ENCODE data around the gene PSPH. TPM values are rescaled to one million over a fixed set of nuclear protein-coding genes. Genes with fewer than 3 reads are reported as not detected.
"Not testable (repeated sequence)": the region's sequence is repeated elsewhere in the genome, so short reads cannot be mapped to it uniquely, and the experiment has no call there.

The PSPH gene
- total RNA-seq, 2 donors from 2014 or later, result 9.3 to 28.8 TPM

- no peaks in the 10 kb centered on the region for H3K9me3 Mint-ChIP-seq
- H3K36me3 Mint-ChIP-seq, result no peaks in the 10 kb centered on the region
- H3K27ac Mint-ChIP-seq, result peak overlapping the region in 1 of 2 donors; percentile 64
- no peak for ATAC-seq
- DNase-seq (ENCODE audit: low spot score), result no peak
- H3K4me3 Mint-ChIP-seq, result no peak overlapping the region
- peaks cover 7% of the 10 kb centered on the region in 2 donors for H3K4me1 Mint-ChIP-seq (ENCODE audit: low read depth in 2 of 2)
- H3K27me3 Mint-ChIP-seq, result no peaks in the 10 kb centered on the region
These were observed 4.4 kb downstream of the PSPH start for GRCh38 chr7:56046721-56047445.

DNA sequence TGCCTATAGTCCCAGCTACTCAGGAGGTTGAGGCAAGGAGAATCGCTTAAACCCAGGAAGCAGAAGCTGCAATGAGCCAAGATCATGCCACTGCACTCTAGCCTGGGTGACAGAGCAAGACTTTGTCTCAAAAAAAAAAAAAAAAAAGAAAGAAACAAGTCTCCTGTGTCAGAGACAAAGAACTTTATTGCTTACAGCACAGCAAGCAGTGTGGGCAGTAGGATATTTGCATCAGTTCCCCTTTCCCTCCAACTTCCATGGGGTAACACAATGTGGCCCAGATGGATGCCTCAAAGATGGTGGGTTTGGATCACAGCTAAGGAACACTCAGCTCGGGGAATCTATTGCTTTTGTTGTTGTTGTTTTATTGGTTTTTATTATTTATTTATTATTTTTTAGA lies 5.5 kb downstream of the PSPH start:
- ATAC-seq; H3K36me3 Mint-ChIP-seq; H3K27ac Mint-ChIP-seq; H3K27me3 Mint-ChIP-seq; DNase-seq (ENCODE audit: low spot score); H3K9me3 Mint-ChIP-seq; H3K4me1 Mint-ChIP-seq (ENCODE audit: low read depth in 2 of 2); H3K4me3 Mint-ChIP-seq: not testable (repeated sequence)

- DNase-seq (ENCODE audit: low spot score), result no peak
- no peaks in the 10 kb centered on the region for H3K27me3 Mint-ChIP-seq
- no peaks in the 10 kb centered on the region for H3K36me3 Mint-ChIP-seq
- no peaks in the 10 kb centered on the region for H3K4me1 Mint-ChIP-seq (ENCODE audit: low read depth in 2 of 2)
- H3K4me3 Mint-ChIP-seq, result no peak overlapping the region
- ATAC-seq, result no peak
- H3K9me3 Mint-ChIP-seq, result no peaks in the 10 kb centered on the region
- H3K27ac Mint-ChIP-seq, result no peak overlapping the region
These were observed 10.5 kb downstream of the PSPH start for GRCh38 chr7:56040730-56041129.

- no peaks in the 10 kb centered on the region for H3K27me3 Mint-ChIP-seq
- H3K36me3 Mint-ChIP-seq, result no peaks in the 10 kb centered on the region
- peak overlapping the region; percentile 91 for H3K4me3 Mint-ChIP-seq
- DNase-seq (ENCODE audit: low spot score), result peak; percentile 64
- ATAC-seq, result peak; percentile 93
- no peaks in the 10 kb centered on the region for H3K9me3 Mint-ChIP-seq
- H3K27ac Mint-ChIP-seq, result peak overlapping the region; percentile 43 to 72
- H3K4me1 Mint-ChIP-seq (ENCODE audit: low read depth in 2 of 2), result peaks cover 4 to 6% of the 10 kb centered on the region in 2 donors
These were observed 17.4 kb downstream of the PSPH start for GRCh38 chr7:56033671-56034432.

GRCh38 chr7:56032578-56032977 lies 18.7 kb downstream of the PSPH start:
- H3K27me3 Mint-ChIP-seq; H3K27ac Mint-ChIP-seq; H3K36me3 Mint-ChIP-seq; DNase-seq (ENCODE audit: low spot score); H3K9me3 Mint-ChIP-seq; H3K4me3 Mint-ChIP-seq; H3K4me1 Mint-ChIP-seq (ENCODE audit: low read depth in 2 of 2); ATAC-seq: not testable (repeated sequence)

- not testable (repeated sequence) for H3K9me3 Mint-ChIP-seq; H3K36me3 Mint-ChIP-seq; DNase-seq (ENCODE audit: low spot score); H3K4me1 Mint-ChIP-seq (ENCODE audit: low read depth in 2 of 2); ATAC-seq; H3K27me3 Mint-ChIP-seq
- H3K4me3 Mint-ChIP-seq, result peak overlapping the region; percentile 16
- peak overlapping the region in 1 of 2 donors; percentile 3 for H3K27ac Mint-ChIP-seq
These were observed 19.7 kb downstream of the PSPH start for GRCh38 chr7:56031556-56031955.

GRCh38 chr7:56030340-56030739 lies 20.9 kb downstream of the PSPH start:
- Mint-ChIP-seq H3K4me3 (no peak overlapping the region), H3K9me3 (no peaks in the 10 kb centered on the region), H3K36me3 (no peaks in the 10 kb centered on the region), H3K4me1 (ENCODE audit: low read depth in 2 of 2) (peaks cover 4 to 6% of the 10 kb centered on the region in 2 donors), H3K27me3 (no peaks in the 10 kb centered on the region), H3K27ac (no peak overlapping the region)
- no peak for ATAC-seq
- no peak for DNase-seq (ENCODE audit: low spot score)

DNA sequence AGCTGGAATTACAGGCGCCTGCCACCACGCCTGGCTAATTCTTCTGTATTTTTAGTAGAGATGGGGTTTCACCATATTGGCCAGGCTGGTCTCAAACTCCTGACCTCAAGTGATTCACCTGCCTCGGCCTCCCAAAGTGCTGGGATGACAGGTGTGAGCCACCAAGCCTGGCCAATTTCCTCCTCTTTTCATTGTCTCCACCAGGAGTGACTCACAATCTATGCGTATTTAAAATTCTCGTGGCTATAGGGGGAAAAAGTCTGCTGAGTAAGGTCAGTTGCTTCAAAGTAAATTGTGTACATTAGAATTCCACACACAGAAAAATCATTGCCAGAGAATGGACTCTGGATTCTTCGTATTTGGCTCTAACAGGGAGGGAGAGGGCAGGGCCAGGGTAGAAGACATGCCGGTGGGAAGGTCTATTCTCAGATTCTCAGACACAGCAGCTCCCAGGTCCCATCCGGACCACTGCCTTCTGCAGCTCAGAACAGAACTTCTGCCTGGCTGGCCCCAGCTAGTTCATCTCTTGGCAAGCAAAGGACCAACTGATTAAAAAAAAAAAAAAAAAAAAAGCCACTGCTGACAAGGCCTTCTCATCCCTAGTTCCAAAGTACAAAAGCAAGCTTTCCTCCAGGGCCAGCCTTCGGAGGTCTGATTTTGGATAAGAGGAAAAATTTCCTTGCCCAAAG lies 22.2 kb downstream of the PSPH start:
- ATAC-seq, result no peak
- no peak overlapping the region for H3K27ac Mint-ChIP-seq
- H3K4me3 Mint-ChIP-seq, result no peak overlapping the region
- H3K27me3 Mint-ChIP-seq, result no peaks in the 10 kb centered on the region
- H3K4me1 Mint-ChIP-seq (ENCODE audit: low read depth in 2 of 2), result peaks cover 4 to 6% of the 10 kb centered on the region in 2 donors
- no peaks in the 10 kb centered on the region for H3K9me3 Mint-ChIP-seq
- H3K36me3 Mint-ChIP-seq, result no peaks in the 10 kb centered on the region
- no peak for DNase-seq (ENCODE audit: low spot score)

DNA sequence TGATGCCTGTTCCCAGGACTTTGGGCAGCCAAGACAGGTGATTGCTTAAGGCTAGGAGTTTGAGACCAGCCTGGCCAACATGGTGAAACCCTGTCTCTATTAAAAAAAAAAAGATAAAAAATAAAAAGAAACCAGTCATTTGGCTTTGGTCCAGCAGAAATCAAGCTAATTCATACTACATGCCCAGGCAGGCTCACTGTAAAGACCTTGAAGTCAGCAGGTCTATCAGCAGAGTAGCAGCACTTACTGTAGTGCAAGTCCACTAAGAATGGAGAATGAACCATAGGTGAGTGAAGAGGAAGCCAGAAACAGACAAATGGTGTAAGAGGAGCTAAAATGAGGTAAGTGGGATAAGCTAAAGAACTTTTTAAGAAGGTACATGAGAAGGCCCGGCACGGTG lies 24.7 kb downstream of the PSPH start:
- no peaks in the 10 kb centered on the region for H3K27me3 Mint-ChIP-seq
- H3K36me3 Mint-ChIP-seq, result no peaks in the 10 kb centered on the region
- ATAC-seq, result no peak
- H3K4me3 Mint-ChIP-seq, result no peak overlapping the region
- DNase-seq (ENCODE audit: low spot score), result no peak
- H3K27ac Mint-ChIP-seq, result no peak overlapping the region
- H3K9me3 Mint-ChIP-seq, result no peaks in the 10 kb centered on the region
- no peaks in the 10 kb centered on the region for H3K4me1 Mint-ChIP-seq (ENCODE audit: low read depth in 2 of 2)

DNA sequence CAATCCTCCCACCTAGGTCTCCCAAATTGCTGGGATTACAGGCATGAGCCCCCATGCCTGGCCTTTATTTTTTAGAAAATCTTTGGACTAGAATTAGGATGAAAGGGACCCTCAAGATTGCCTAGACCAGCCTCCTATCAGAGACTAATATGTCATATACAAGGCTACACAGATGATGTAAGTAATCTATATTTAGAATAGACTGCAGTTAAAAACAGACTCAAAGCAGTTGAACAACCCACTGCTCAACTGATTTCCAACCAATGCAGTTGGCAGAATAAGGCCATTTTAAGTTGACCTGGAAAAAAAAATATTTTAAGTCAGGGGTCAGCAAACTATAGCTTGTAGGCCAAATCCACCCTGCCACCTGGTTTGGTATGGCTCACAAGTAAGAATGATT lies 27.7 kb downstream of the PSPH start:
- H3K36me3 Mint-ChIP-seq, result no peaks in the 10 kb centered on the region
- H3K27ac Mint-ChIP-seq, result no peak overlapping the region
- H3K27me3 Mint-ChIP-seq, result no peaks in the 10 kb centered on the region
- DNase-seq (ENCODE audit: low spot score) (no peak), ATAC-seq (no peak)
- H3K4me1 Mint-ChIP-seq (ENCODE audit: low read depth in 2 of 2), result no peaks in the 10 kb centered on the region
- H3K4me3 Mint-ChIP-seq, result no peak overlapping the region
- H3K9me3 Mint-ChIP-seq, result no peaks in the 10 kb centered on the region

DNA sequence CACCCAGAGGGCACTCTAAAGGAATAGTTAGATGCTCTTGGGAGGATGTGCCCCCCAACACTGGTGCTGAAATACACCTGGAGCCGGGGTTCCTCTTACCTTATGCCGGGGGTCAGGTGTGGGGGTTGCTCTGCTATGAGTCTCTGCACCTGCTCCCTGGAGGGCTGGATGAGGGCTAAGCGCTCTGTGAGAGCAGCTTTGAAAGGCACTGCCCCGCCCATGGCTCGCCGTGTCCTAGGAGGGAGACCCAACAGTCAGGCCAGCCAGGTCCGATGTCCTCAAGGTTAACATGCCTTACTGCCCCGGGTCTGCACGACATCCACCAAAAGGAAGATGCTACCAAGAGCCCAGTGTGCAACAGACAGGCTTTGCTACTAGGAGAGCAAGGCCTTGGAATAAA lies 31.7 kb downstream of the PSPH start:
- Mint-ChIP-seq H3K4me3 (no peak overlapping the region), H3K36me3 (no peaks in the 10 kb centered on the region), H3K27me3 (no peaks in the 10 kb centered on the region), H3K9me3 (no peaks in the 10 kb centered on the region), H3K27ac (no peak overlapping the region), H3K4me1 (ENCODE audit: low read depth in 2 of 2) (no peaks in the 10 kb centered on the region)
- ATAC-seq (no peak), DNase-seq (ENCODE audit: low spot score) (no peak)

GRCh38 chr7:56017015-56017414 lies 34.2 kb downstream of the PSPH start:
- not testable (repeated sequence) for ATAC-seq; H3K36me3 Mint-ChIP-seq; DNase-seq (ENCODE audit: low spot score); H3K27me3 Mint-ChIP-seq; H3K9me3 Mint-ChIP-seq; H3K4me1 Mint-ChIP-seq (ENCODE audit: low read depth in 2 of 2); H3K4me3 Mint-ChIP-seq; H3K27ac Mint-ChIP-seq

DNA sequence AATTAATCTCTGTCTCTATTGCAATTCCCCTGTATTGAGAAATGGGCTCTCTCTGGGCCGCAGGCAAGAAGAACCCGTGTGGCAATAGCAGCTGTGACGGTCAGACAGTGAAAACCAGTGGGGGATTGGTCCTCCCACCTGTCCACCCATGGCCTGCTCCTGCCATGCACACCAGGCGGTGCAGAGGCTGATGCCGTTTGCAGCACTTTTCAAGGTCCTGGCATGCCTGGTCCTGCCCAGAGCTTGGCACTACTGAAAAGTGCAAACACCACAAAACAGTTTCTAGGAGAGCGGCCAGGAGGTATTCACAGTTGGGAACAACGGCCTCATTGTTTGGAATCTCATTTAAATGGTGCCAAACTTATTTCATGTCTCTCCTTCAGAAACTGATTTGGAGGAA lies 41.5 kb downstream of the PSPH start:
- no peaks in the 10 kb centered on the region for H3K27me3 Mint-ChIP-seq
- DNase-seq (ENCODE audit: low spot score) (no peak), ATAC-seq (no peak)
- H3K36me3 Mint-ChIP-seq, result no peaks in the 10 kb centered on the region
- no peak overlapping the region for H3K27ac Mint-ChIP-seq
- no peak overlapping the region for H3K4me3 Mint-ChIP-seq
- H3K4me1 Mint-ChIP-seq (ENCODE audit: low read depth in 2 of 2), result no peaks in the 10 kb centered on the region
- H3K9me3 Mint-ChIP-seq, result no peaks in the 10 kb centered on the region

DNA sequence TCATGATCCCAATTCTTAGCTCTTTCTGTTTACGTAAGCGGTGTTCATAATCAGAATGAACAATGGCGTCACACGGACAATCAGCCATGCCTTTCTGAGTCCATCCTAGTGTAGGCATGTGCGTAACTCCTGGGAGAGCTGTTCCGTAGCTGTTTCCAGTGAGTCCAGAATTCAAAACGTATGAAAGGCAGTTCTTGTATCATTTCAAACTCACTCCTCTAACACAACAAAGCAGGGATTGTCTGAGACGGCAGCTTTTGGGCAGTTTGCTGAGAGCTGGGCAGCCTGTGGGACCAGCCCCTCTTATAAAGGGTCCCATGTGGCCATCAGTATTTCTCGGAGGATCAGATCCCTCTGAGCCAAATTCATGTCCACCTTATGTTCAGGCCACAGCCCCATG lies 43.4 kb downstream of the PSPH start:
- H3K4me1 Mint-ChIP-seq (ENCODE audit: low read depth in 2 of 2), result no peaks in the 10 kb centered on the region
- no peaks in the 10 kb centered on the region for H3K9me3 Mint-ChIP-seq
- ATAC-seq (no peak), DNase-seq (ENCODE audit: low spot score) (no peak)
- H3K4me3 Mint-ChIP-seq, result no peak overlapping the region
- H3K27me3 Mint-ChIP-seq, result no peaks in the 10 kb centered on the region
- H3K27ac Mint-ChIP-seq, result no peak overlapping the region
- no peaks in the 10 kb centered on the region for H3K36me3 Mint-ChIP-seq
